Caco-2 (cell line): ENCODE data around the gene NDUFV3. TPM values are rescaled to one million over a fixed set of nuclear protein-coding genes. Genes with fewer than 3 reads are reported as not detected.

ENCODE experiments used
- BruUV-seq: library from RNA; stranded (reverse); fragments of 400-500 nt; replicated peaks from 2 replicates; lab custom pipeline; 2021; lab: Mats Ljungman, UMichigan
- CTCF ChIA-PET: fragments of 300-600 bp; sonication (Branson Sonifier 250); formaldehyde crosslinking; loops from one replicate; lab custom pipeline; 2022; ENCODE audit warnings: antibody characterized with exemption; lab: Charles Lee
- POLR2A ChIA-PET: fragments of 300-600 bp; sonication (Branson Sonifier 250); formaldehyde crosslinking; loops from one replicate; lab custom pipeline; 2022; ENCODE audit warnings: antibody characterized with exemption; lab: Charles Lee
- DNase-seq, 2 experiments: peaks; one replicate each; pipeline versions ENCODE4 v3.0.0 to v3.0.0-alpha.2; 2020 to 2022
- H3K27me3 ChIP-seq: replicated peaks from 2 replicates; pipeline ENCODE4 v1.6.0; 2011; ENCODE audit warnings: low read length; ENCODE audit not compliant: control insufficient read depth, insufficient read depth
- H3K36me3 ChIP-seq: 2 replicates; pipeline ENCODE4 v1.5.1; 2011; ENCODE audit warnings: low read length; ENCODE audit not compliant: control insufficient read depth, insufficient read depth
- H3K4me1 ChIP-seq: fragments of 250-450 bp; sonication (Bioruptor Pico); 2 replicates; pipeline ENCODE4 v1.5.1; 2020; ENCODE audit warnings: mild to moderate bottlenecking
- H3K4me3 ChIP-seq: 2 replicates; pipeline ENCODE4 v1.5.1; 2011; ENCODE audit warnings: low read depth, mild to moderate bottlenecking, control low read depth, low read length
- H3K9me3 ChIP-seq: fragments of 250-450 bp; sonication (Bioruptor Pico); 2 replicates; pipeline ENCODE4 v1.5.1; 2020; ENCODE audit warnings: mild to moderate bottlenecking, moderate library complexity
- H3K27ac Mint-ChIP-seq: one replicate; pipeline ENCODE4 v1.8.0; 2022; ENCODE audit warnings: mixed read lengths; ENCODE audit not compliant: unreplicated experiment
- H3K27me3 Mint-ChIP-seq: one replicate; pipeline ENCODE4 v1.8.0; 2022; ENCODE audit warnings: mixed read lengths; ENCODE audit not compliant: insufficient read depth, unreplicated experiment
- H3K36me3 Mint-ChIP-seq: one replicate; pipeline ENCODE4 v1.8.0; 2022; ENCODE audit warnings: mild to moderate bottlenecking, mixed read lengths; ENCODE audit not compliant: insufficient read depth, unreplicated experiment
- H3K4me1 Mint-ChIP-seq: one replicate; pipeline ENCODE4 v1.8.0; 2022; ENCODE audit warnings: low read depth, mixed read lengths; ENCODE audit not compliant: unreplicated experiment
- H3K4me3 Mint-ChIP-seq: one replicate; pipeline ENCODE4 v1.8.0; 2022; ENCODE audit warnings: mild to moderate bottlenecking, moderate library complexity, mixed read lengths; ENCODE audit not compliant: unreplicated experiment
- H3K9me3 Mint-ChIP-seq: one replicate; pipeline ENCODE4 v1.8.0; 2022; ENCODE audit warnings: mixed read lengths; ENCODE audit not compliant: unreplicated experiment
- intact Hi-C: fragments of 100-400 bp; cut with micrococcal nuclease; formaldehyde crosslinking; loops from one replicate; pipeline ENCODE4 v1.10.0; 2022; ENCODE audit not compliant: unreplicated experiment
- total RNA-seq: library from RNA; stranded (reverse); gene quantifications from 2 replicates; pipeline ENCODE4 v1.2.3, GENCODE V29; 2022
- TF ChIP-seq, protein P1 (sequence below), 2 experiments: fragments of 200-600 bp in 1 of 2; IDR thresholded peaks; 1 replicate in 1 of 2; 2 replicates in 1 of 2; pipeline versions ENCODE4 v1.5.1 to v1.8.0; 2011 to 2022; ENCODE audit warnings: antibody characterized with exemption in 1 of 2, control low read depth in 1 of 2, inconsistent platforms in 1 of 2, low read depth in 1 of 2, low read length in 1 of 2, mild to moderate bottlenecking in 1 of 2, moderate library complexity in 1 of 2; ENCODE audit not compliant: insufficient read depth in 1 of 2, severe bottlenecking in 1 of 2, unreplicated experiment in 1 of 2

The NDUFV3 gene
- total RNA-seq, 1 experiment from 2014 or later, result 32.5 TPM

DNA sequence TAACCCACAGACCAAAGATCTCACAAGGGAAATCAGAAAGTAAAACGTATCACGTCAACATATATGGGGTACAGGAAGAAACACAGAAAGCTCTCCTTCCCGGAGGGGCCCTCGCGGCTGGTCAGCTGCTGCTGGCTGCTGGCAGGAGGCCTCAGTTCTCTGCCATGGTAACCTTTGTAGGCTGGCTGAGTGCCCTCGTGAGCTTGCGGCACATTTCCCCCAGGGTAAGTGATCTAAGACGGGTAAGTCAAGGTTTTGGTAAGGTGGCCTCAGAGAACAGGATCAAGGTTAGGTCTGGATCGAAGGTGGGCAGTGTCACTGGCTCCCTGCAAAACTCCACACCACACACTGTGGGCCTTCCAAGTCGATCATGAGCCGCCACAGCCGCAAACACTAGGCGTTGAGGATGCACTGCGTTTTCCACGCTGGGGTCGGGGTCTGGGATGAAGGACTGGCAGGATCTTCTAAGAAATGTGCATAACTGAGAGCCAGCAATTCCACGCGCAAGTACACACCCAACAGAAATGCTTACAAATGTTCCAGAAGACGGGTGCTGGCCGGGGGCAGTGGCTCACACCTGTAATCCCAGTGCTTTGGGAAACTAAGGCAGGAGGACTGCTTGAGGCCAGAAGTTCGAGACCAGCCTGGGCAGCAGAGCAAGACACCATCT lies 47.7 kb upstream of the NDUFV3 start:
- Mint-ChIP-seq H3K9me3 (no peaks in the 10 kb centered on the region), H3K4me3 (no peak overlapping the region), H3K27ac (no peak overlapping the region), H3K27me3 (no peaks in the 10 kb centered on the region), H3K4me1 (no peaks in the 10 kb centered on the region), H3K36me3 (peaks cover 66% of the 10 kb centered on the region)
- Histone ChIP-seq H3K36me3 (peaks cover 4% of the 10 kb centered on the region; the same call in 1 of the 2 replicates), H3K27me3 (no peaks in the 10 kb centered on the region), H3K9me3 (no peaks in the 10 kb centered on the region), H3K4me3 (no peak overlapping the region), H3K4me1 (no peaks in the 10 kb centered on the region)
- TF ChIP-seq, protein P1, sequence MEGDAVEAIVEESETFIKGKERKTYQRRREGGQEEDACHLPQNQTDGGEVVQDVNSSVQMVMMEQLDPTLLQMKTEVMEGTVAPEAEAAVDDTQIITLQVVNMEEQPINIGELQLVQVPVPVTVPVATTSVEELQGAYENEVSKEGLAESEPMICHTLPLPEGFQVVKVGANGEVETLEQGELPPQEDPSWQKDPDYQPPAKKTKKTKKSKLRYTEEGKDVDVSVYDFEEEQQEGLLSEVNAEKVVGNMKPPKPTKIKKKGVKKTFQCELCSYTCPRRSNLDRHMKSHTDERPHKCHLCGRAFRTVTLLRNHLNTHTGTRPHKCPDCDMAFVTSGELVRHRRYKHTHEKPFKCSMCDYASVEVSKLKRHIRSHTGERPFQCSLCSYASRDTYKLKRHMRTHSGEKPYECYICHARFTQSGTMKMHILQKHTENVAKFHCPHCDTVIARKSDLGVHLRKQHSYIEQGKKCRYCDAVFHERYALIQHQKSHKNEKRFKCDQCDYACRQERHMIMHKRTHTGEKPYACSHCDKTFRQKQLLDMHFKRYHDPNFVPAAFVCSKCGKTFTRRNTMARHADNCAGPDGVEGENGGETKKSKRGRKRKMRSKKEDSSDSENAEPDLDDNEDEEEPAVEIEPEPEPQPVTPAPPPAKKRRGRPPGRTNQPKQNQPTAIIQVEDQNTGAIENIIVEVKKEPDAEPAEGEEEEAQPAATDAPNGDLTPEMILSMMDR (IDR thresholded peaks at IDR 0.05; ENCODE audit: insufficient read depth in 1 of 2, low read depth in 1 of 2, low read length in 1 of 2, severe bottlenecking in 1 of 2, unreplicated experiment in 1 of 2), result no peak
- intact Hi-C loops, result no loop called here
- ChIA-PET POLR2A (no interaction called here), CTCF (no interaction called here)
- peak in 1 of 2 experiments; percentile 9 for DNase-seq
- no TSS peak for BruUV-seq

DNA sequence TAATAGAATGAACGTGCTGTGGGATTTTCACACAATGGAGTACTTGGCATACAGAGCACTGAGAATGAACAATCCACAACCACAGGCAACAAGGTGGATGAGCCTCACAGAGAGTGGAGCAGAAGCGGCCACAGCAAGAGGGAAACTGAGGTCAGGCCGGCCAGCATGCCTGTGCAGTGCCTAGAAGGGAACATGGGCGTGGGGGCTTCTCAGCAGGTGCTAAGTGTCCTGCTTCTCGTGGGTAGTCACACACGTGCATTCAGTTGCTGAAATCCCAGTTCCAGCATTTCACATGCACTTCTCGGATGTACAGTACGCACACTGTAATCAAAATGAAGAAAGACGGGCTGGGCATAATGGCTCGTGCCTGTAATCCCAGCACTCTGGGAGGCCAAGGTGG lies 46.9 kb upstream of the NDUFV3 start:
- Mint-ChIP-seq H3K27me3 (no peaks in the 10 kb centered on the region), H3K4me1 (no peaks in the 10 kb centered on the region), H3K27ac (no peak overlapping the region), H3K36me3 (peaks cover 74% of the 10 kb centered on the region), H3K4me3 (no peak overlapping the region), H3K9me3 (no peaks in the 10 kb centered on the region)
- no peaks in the 10 kb centered on the region for H3K9me3 ChIP-seq
- ChIA-PET CTCF (no interaction called here), POLR2A (no interaction called here)
- no peaks in the 10 kb centered on the region for H3K27me3 ChIP-seq
- peak in 1 of 2 experiments; percentile 9 for DNase-seq
- BruUV-seq, result no TSS peak
- H3K4me1 ChIP-seq, result no peaks in the 10 kb centered on the region
- H3K4me3 ChIP-seq, result no peak overlapping the region
- intact Hi-C loops, result no loop called here
- H3K36me3 ChIP-seq, result peaks cover 2% of the 10 kb centered on the region
- TF ChIP-seq, protein P1 (IDR thresholded peaks at IDR 0.05; ENCODE audit: insufficient read depth in 1 of 2, low read depth in 1 of 2, low read length in 1 of 2, severe bottlenecking in 1 of 2, unreplicated experiment in 1 of 2), result no peak

DNA sequence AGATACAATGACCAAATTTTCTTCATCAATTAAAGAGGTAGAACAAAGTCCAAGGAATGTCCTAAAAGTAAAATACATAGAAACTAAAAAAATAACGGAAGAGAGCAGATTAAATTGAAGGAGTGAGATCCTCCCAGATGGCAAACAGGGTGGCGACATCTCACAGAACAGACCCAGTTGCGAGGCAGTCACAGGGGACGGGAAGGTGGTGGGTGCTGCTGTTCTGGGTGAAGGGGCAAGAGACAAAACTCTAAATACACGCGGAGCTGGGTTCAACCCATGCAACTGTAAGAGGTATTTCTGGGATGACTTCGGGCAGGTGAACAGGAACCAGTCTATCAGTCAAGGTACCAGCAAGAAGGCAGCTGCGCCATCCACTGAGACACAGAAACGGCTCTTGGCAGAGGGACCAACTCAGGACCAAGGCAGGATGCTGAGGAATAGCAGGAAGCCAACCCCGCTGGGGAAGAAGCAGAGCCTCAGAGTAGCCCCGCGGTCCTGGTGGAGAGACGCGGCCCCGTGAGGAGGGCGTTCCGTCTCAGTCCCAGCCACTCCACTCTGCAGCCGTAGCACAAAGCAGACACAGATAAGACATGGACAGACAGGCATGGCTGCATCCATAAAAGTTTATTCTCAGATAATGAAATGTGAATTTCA lies 45.9 kb upstream of the NDUFV3 start:
- intact Hi-C loops, result no loop called here
- peak in 1 of 2 experiments; percentile 29 for DNase-seq
- TF ChIP-seq, protein P1 (IDR thresholded peaks at IDR 0.05; ENCODE audit: insufficient read depth in 1 of 2, low read depth in 1 of 2, low read length in 1 of 2, severe bottlenecking in 1 of 2, unreplicated experiment in 1 of 2), result no peak
- ChIA-PET CTCF (no interaction called here), POLR2A (no interaction called here)
- peaks cover 2% of the 10 kb centered on the region for H3K36me3 ChIP-seq
- no peaks in the 10 kb centered on the region for H3K4me1 ChIP-seq
- no peaks in the 10 kb centered on the region for H3K27me3 ChIP-seq
- Mint-ChIP-seq H3K4me3 (no peak overlapping the region), H3K4me1 (no peaks in the 10 kb centered on the region), H3K9me3 (no peaks in the 10 kb centered on the region), H3K27ac (no peak overlapping the region), H3K36me3 (peaks cover 78% of the 10 kb centered on the region), H3K27me3 (no peaks in the 10 kb centered on the region)
- BruUV-seq, result no TSS peak
- H3K9me3 ChIP-seq, result no peaks in the 10 kb centered on the region
- no peak overlapping the region for H3K4me3 ChIP-seq
